HL-60 (cell line): ENCODE measurements around the gene CXCL14.

Experiments used
- DNase-seq, 2 experiments: peaks; one replicate each; pipeline ENCODE4 v3.0.0-alpha.2; 2010 to 2020; ENCODE audit warnings: low read depth in 1 of 2, low spot score in 1 of 2
- H3K27ac ChIP-seq: fragments of 250-450 bp; sonication (Bioruptor Pico); replicated peaks from 2 replicates; pipeline ENCODE4 v1.5.1; 2020; ENCODE audit warnings: mild to moderate bottlenecking, moderate library complexity
- H3K27me3 ChIP-seq: fragments of 250-450 bp; sonication (Bioruptor Pico); 2 replicates; pipeline ENCODE4 v1.5.1; 2021; ENCODE audit warnings: mild to moderate bottlenecking, moderate library complexity; ENCODE audit not compliant: insufficient read depth, poor library complexity, severe bottlenecking
- H3K4me3 ChIP-seq: replicated peaks from 2 replicates; pipeline ENCODE4 v1.5.1; 2011; ENCODE audit warnings: mild to moderate bottlenecking, control low read depth, low read length; ENCODE audit not compliant: insufficient read depth
- CTCF ChIP-seq: IDR thresholded peaks from one replicate; pipeline ENCODE4 v1.5.1; 2011; ENCODE audit warnings: low read length, control low read depth, inconsistent platforms; ENCODE audit not compliant: insufficient read depth
- GABPA ChIP-seq: IDR thresholded peaks from 2 replicates; pipeline ENCODE4 v1.6.1; 2012; ENCODE audit warnings: low read depth
- POLR2AphosphoS5 ChIP-seq: IDR thresholded peaks from 2 replicates; pipeline ENCODE4 v1.6.1; 2012; ENCODE audit warnings: low read depth
- REST ChIP-seq: IDR thresholded peaks from 2 replicates; pipeline ENCODE4 v1.6.1; 2012; ENCODE audit warnings: low read depth; ENCODE audit not compliant: insufficient replicate concordance
- SPI1 ChIP-seq: IDR thresholded peaks from 2 replicates; pipeline ENCODE4 v1.6.1; 2012; ENCODE audit warnings: low read depth, mild to moderate bottlenecking, borderline replicate concordance

The CXCL14 gene

GRCh38 chr5:135565266-135565665 is 13.5 kb downstream of the CXCL14 start:
- TF ChIP-seq GABPA (no peak), SPI1 (no peak), CTCF (no peak), REST (no peak), POLR2AphosphoS5 (no peak)
- DNase-seq: no peak
- H3K4me3 ChIP-seq: no peak overlapping the region
- H3K27me3 ChIP-seq: no peaks in the 10 kb centered on the region
- H3K27ac ChIP-seq: no peak overlapping the region

- Histone ChIP-seq H3K27ac (no peak overlapping the region), H3K27me3 (no peaks in the 10 kb centered on the region), H3K4me3 (no peak overlapping the region)
- DNase-seq: no peak
- TF ChIP-seq GABPA: no peak
- no peak for TF ChIP-seq SPI1
- TF ChIP-seq POLR2AphosphoS5: no peak
- no peak for TF ChIP-seq CTCF
- TF ChIP-seq REST: no peak
These were observed 14.5 kb downstream of the CXCL14 start for GRCh38 chr5:135564331-135564730.

GRCh38 chr5:135561266-135561665 is 17.5 kb downstream of the CXCL14 start:
- no peak overlapping the region for H3K4me3 ChIP-seq
- H3K27me3 ChIP-seq: no peaks in the 10 kb centered on the region
- DNase-seq: no peak
- H3K27ac ChIP-seq: no peak overlapping the region
- no peak for TF ChIP-seq GABPA
- no peak for TF ChIP-seq REST
- TF ChIP-seq CTCF: no peak
- no peak for TF ChIP-seq POLR2AphosphoS5
- no peak for TF ChIP-seq SPI1
